ENCODE measurements around the gene SCUBE3. TPM values are rescaled to one million over a fixed set of nuclear protein-coding genes. Genes with fewer than 3 reads are reported as not detected.

The SCUBE3 gene
- total RNA-seq, 1 experiment from 2014 or later = 0.05 TPM

DNA sequence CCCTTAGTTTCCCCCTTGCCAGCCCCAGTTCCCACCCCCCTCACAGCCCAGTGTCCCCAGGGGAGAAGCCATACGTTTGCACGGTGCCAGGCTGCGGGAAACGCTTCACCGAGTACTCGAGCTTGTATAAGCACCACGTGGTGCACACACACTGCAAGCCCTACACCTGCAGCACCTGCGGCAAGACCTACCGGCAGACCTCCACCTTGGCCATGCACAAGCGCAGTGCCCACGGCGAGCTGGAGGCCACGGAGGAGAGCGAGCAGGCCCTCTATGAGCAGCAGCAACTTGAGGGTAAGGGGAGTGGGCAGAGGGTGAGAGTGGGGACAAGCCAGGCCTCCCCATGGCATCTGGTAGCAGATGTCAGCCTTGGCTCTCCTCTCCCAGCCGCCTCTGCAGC, 78.7 kb downstream of the SCUBE3 start:
- Histone ChIP-seq H4K20me1 (ENCODE audit: insufficient read depth) (no peaks in the 10 kb centered on the region), H3K4me2 (ENCODE audit: low read length) (no peak overlapping the region), H3K9me3 (ENCODE audit: control insufficient read depth in 1 of 2, insufficient read depth in 1 of 2, low read depth in 1 of 2, low read length in 2 of 2) (no peaks in the 10 kb centered on the region), H3K27me3 (ENCODE audit: insufficient read depth, low read length) (no peaks in the 10 kb centered on the region), H3K79me2 (ENCODE audit: insufficient read depth, low read length) (no peaks in the 10 kb centered on the region), H3K4me1 (ENCODE audit: control insufficient read depth in 1 of 2, insufficient read depth in 2 of 2, low read length in 2 of 2) (peaks cover 4 to 8% of the 10 kb centered on the region in 2 experiments; a peak in 3 of 4 replicates), H3K9me2 (ENCODE audit: insufficient read depth) (no peaks in the 10 kb centered on the region), H3K4me3 (replicated peaks in 1 of 2; ENCODE audit: low read depth in 1 of 2, low read length in 2 of 2) (no peak overlapping the region), H3K27ac (ENCODE audit: low read depth, low read length) (no peak overlapping the region), H3K36me3 (ENCODE audit: control insufficient read depth in 1 of 2, insufficient read depth in 2 of 2, low read length in 2 of 2) (peaks cover 19 to 31% of the 10 kb centered on the region in 2 experiments; a peak in 3 of 4 replicates), H3K9ac (ENCODE audit: low read length) (no peak overlapping the region), H2AFZ (ENCODE audit: low read depth, low read length, poor library complexity, severe bottlenecking) (no peak overlapping the region)
- BruUV-seq (replicated peaks) = no TSS peak
- DNase-seq (ENCODE audit: low read depth, low spot score) (no peak), ATAC-seq (no peak)
- TF ChIP-seq YY1 (IDR thresholded peaks at IDR 0.05; ENCODE audit: extremely low read depth, insufficient replicate concordance, low read depth, low read length) = no peak
- no peak for TF ChIP-seq ZFX (IDR thresholded peaks at IDR 0.05)
- TF ChIP-seq RAD21 (IDR thresholded peaks at IDR 0.05; ENCODE audit: low read depth) = no peak
- no peak for TF ChIP-seq CEBPB (IDR thresholded peaks at IDR 0.05; ENCODE audit: low read depth)
- no peak for TF ChIP-seq ZNF274 (IDR thresholded peaks at IDR 0.05; ENCODE audit: low read depth, low read length)
- no peak for TF ChIP-seq EGR1 (IDR thresholded peaks at IDR 0.05; ENCODE audit: low read depth)
- TF ChIP-seq POLR2AphosphoS5 (IDR thresholded peaks at IDR 0.05; ENCODE audit: low read depth, low read length) = no peak
- no peak for TF ChIP-seq JUND (IDR thresholded peaks at IDR 0.05)
- TF ChIP-seq CBX3 (IDR thresholded peaks at IDR 0.05; ENCODE audit: low read depth) = no peak
- TF ChIP-seq POLR2A (IDR thresholded peaks at IDR 0.05; ENCODE audit: borderline replicate concordance, extremely low read depth, insufficient read depth, insufficient read length) = no peak
- TF ChIP-seq FOSL1 (IDR thresholded peaks at IDR 0.05; ENCODE audit: low read depth) = no peak
- no peak for TF ChIP-seq EZH2 (IDR thresholded peaks at IDR 0.05)
- TF ChIP-seq, protein P1, sequence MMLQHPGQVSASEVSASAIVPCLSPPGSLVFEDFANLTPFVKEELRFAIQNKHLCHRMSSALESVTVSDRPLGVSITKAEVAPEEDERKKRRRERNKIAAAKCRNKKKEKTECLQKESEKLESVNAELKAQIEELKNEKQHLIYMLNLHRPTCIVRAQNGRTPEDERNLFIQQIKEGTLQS (IDR thresholded peaks at IDR 0.05) = no peak
- TF ChIP-seq, protein P2, sequence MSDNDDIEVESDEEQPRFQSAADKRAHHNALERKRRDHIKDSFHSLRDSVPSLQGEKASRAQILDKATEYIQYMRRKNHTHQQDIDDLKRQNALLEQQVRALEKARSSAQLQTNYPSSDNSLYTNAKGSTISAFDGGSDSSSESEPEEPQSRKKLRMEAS (IDR thresholded peaks at IDR 0.05) = no peak
- no peak for TF ChIP-seq SP1 (IDR thresholded peaks at IDR 0.05; ENCODE audit: low read depth)
- no peak for TF ChIP-seq EZH2phosphoT487 (IDR thresholded peaks at IDR 0.05; ENCODE audit: borderline replicate concordance)
- no peak for TF ChIP-seq SIN3A (IDR thresholded peaks at IDR 0.05; ENCODE audit: low read depth)
- TF ChIP-seq, protein P3, sequence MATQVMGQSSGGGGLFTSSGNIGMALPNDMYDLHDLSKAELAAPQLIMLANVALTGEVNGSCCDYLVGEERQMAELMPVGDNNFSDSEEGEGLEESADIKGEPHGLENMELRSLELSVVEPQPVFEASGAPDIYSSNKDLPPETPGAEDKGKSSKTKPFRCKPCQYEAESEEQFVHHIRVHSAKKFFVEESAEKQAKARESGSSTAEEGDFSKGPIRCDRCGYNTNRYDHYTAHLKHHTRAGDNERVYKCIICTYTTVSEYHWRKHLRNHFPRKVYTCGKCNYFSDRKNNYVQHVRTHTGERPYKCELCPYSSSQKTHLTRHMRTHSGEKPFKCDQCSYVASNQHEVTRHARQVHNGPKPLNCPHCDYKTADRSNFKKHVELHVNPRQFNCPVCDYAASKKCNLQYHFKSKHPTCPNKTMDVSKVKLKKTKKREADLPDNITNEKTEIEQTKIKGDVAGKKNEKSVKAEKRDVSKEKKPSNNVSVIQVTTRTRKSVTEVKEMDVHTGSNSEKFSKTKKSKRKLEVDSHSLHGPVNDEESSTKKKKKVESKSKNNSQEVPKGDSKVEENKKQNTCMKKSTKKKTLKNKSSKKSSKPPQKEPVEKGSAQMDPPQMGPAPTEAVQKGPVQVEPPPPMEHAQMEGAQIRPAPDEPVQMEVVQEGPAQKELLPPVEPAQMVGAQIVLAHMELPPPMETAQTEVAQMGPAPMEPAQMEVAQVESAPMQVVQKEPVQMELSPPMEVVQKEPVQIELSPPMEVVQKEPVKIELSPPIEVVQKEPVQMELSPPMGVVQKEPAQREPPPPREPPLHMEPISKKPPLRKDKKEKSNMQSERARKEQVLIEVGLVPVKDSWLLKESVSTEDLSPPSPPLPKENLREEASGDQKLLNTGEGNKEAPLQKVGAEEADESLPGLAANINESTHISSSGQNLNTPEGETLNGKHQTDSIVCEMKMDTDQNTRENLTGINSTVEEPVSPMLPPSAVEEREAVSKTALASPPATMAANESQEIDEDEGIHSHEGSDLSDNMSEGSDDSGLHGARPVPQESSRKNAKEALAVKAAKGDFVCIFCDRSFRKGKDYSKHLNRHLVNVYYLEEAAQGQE (IDR thresholded peaks at IDR 0.05; ENCODE audit: low read depth) = no peak
- TF ChIP-seq ELF1 (IDR thresholded peaks at IDR 0.05; ENCODE audit: borderline replicate concordance, low read depth) = no peak
- TF ChIP-seq TCF7L2 (IDR thresholded peaks at IDR 0.05; ENCODE audit: borderline replicate concordance, extremely low read depth, insufficient read depth, insufficient read length) = no peak
- RAD21 ChIA-PET (ENCODE audit: low non-redundant PET in 1 of 2, low total read pairs in 2 of 2, uncharacterized antibody in 2 of 2, unreplicated experiment in 2 of 2) = no interaction called here
- POLR2A ChIA-PET = no interaction called here
- CTCF ChIA-PET = interaction anchor here (0.9 to 1.8 kb wide), 2 partner anchors 50 to 159 kb away, joined by 3 to 6 read pairs; partner anchors contain the start of genes FANCE and PPARD
- intact Hi-C loops (cut with micrococcal nuclease) = no loop called here

Data from HCT116 (cell line).